HG02970 (cell line): Measurements from ENCODE around the gene KL.

Source experiments
- ATAC-seq: cut with Tn5 transposase; IDR thresholded peaks from one replicate; pipeline ENCODE4 v1.9.1; 2021; ENCODE audit warnings: mild to moderate bottlenecking, moderate library complexity, moderate number of reproducible peaks; ENCODE audit not compliant: unreplicated experiment, low FRiP score

KL gene

DNA sequence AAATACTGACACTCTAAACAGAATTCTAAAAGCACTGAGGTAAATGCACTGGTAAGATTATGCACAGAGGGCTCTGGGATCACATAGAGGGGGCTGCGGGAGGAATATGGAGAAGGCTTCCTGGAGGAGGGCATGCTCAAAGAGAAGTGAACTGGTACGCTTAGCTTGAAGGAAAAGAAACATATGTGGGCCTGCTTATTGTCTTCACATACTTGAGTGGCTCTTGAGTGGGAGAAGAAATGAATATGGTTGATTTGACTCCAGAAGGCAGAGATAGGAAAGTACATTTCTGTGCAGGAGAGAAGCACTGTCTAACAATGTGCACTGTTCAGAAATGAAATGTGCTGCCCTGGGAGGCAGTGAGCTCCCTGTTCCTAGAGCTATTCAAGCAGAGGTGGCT lies 91.1 kb downstream of the KL start:
- ATAC-seq = no peak

DNA sequence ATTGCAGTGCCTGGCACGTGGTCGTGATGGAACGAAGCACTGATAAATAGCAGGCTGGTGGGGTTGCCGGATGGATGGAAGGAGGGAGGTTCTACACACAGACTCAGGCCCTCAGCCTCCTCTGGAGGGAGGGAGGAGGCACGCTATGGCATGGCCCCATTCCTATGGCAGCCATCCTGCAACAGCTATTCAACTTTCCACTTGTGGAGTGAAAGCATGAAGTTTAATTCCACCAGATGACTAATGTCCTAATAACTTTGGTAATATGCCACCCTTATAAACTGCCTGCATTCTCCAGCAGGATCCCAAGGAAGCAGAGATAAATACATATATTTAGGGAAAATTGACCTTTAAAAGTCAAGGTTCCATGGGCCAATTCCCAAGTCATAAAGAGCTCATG lies 92.4 kb downstream of the KL start:
- no peak for ATAC-seq

DNA sequence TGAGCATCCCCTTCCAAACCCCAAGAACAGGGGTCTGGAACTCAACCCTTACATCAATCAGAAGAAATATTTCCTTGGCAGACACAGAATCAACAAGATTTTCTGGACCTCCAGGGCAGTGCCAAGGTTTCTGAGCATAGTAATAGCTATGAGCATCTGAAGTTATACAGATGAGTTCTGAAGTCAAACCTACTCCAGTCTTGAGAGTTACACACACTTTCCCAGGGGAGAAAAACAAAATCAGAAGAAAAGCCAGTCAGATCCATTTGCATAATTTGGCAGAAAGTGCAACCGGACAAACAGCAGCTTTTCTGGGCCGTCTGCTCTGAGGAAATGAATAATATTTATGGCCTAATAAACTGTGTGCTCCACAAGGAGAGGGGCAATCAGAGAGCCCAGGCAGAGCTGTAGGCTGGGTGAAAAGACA lies 93.1 kb downstream of the KL start:
- no peak for ATAC-seq

DNA sequence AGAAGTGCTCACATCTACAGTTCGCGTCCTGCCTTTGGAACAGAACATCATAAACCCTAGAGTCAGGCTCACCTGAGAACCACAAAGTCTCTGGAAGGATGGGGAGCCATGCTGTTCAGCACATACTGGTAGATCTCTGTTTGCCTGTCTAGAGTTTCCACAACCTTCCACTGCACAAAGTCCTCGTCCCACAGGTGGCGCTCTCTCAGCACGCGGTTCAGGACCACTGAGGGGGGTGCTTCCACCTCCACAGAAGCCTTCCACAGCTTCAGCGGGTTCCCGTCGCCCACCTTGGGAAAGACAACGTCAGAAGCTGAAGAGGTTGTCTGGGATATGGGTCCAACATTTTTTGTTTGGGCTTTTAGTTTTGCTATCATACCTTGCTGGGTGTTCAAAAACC lies 93.6 kb downstream of the KL start:
- ATAC-seq = no peak

DNA sequence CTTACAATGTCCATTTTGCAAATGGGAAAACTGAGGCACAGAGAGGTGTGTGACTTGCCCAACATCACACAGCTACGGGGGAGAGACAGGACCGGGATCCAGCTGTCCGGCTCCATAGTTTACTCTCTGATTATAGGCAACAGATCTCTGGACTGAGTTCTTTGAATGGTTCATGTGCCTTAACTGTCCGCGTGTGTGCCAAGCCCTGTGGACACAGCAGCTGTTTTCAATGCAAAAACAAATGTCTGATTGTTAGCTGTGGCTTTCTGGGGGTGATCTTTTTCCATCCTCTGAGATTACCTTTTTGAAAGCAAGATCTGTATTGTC lies 94.1 kb downstream of the KL start:
- no peak for ATAC-seq

DNA sequence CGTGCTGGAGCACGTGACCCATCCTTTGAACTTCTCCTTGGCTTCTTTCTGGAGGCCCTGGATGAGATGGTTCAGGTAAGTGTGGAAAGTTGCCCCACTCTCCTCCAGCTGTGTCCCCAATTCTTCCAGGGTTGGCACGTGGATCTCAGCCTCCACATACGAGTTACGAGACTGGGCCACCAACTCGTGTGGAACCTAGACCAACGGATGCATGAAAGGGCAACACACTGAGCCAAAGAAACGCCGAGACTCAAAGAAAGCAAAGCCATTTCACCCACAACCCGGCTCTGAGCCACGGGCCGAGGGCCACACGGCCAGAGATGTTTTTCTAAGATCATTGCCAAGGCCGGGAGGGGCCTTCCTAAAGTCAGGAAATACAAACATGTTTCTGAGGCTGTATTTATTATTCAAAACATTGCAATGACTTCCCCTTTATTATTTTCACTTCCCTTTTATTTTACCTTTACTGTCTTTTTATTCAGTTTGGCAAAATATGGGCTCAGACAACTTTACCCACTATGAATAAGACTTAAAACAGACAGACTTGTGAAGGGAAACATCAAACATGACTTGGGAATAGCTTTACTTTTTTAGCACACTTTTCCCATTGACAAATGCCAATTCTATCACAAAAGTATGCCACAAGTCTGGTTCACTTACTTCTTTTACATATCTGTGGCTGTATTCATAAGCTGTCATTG lies 94.6 kb downstream of the KL start:
- ATAC-seq = peak; percentile 39

DNA sequence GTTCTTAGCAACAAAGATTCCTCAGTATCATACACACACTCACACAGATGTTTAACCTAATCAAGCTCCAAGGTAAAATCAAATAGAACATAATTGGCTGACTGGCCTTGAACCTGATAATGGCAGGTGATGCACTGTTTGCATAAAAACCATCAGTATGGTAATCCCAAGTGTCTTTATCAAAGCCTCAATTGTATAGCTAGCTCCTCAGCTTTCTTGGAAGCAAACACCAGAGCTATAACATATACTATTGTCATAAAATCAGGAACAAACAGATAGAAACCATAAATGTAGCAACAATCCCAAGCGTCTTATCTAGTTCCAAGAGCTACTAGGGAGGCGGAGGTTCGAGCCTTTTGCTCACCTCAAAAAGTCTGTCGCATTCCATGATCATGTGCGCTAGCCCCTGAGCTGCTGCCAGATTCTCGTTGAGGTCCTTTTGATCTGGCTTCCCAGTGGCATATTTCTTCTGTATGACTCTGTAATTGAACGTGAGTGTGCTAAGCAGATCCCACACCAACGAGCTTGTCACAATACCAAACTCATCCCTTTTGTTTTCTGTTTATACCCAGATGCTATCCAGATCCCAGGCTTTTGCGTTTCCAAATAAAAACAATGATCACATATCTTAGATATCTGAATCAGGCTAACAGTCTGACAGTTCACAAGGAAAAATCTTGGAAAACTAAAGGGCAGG lies 95.3 kb downstream of the KL start:
- ATAC-seq = no peak

DNA sequence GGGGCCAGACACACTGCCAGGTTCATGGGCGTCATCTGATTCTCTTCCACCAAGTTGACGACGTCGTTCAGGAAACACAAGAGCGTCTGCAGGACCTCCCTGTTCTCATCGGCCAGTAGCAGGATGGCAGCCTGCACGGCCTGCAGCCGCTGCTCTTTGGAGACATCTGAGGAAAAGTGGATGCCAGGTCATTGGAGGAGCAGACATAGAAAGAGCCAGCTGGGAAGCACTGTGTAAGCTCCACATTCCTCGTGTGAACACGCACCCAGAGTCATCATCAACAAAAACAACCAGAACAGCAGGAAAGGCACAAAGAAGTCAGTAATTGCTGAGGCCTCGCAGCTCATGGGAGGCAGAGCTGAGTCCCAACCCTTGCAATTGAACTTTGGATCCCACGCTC lies 96.5 kb downstream of the KL start:
- no peak for ATAC-seq

DNA sequence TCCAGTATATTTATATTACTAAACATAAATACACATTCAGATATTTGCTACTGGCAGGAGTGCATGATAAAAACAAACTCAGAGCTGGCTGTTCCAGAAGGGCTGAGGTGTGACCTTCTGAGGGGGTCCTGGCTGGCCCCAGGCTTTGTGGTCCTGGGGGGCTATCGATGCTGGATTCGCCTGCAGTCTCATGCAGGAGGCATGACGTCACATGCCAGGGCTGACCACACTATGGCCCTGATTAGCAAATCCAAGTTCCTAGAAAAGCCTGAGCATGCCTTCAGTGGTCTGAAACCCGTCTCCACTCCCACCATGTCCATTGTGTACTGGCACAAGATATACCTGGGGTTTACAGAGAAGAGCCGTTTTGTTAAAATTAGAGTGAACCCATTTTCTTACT lies 97.9 kb downstream of the KL start:
- ATAC-seq = no peak

DNA sequence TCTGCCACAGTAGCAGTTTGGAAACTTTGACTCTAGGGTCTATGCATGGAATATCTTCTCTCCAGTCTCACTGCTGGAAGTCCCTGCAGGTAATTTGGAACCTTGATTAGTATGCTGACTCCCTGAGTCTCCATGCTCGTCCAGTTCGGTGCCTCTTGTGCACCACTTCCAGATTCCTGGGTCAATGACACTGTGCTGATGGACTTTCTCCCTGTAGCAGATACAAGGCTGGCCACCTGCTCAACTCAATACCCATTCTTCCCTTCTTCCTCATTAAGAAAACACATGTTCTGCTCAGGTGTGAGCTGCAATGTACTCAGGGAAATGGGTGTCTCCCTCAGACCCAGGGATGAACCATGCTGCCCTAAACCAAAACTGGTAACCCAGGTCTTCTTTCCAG lies 99.1 kb downstream of the KL start:
- ATAC-seq = no peak
